IPS-18a (cell line): ENCODE data around the gene DENND5A.
"Not testable (repeated sequence)": the region's sequence is repeated elsewhere in the genome, so short reads cannot be mapped to it uniquely, and the experiment has no call there.

ENCODE experiments used
- H3K27ac ChIP-seq: one replicate; pipeline ENCODE4 v1.5.1; 2013; ENCODE audit warnings: low read length
- H3K27me3 ChIP-seq: one replicate; pipeline ENCODE4 v1.6.1; 2013; ENCODE audit warnings: mild to moderate bottlenecking, low read length; ENCODE audit not compliant: control insufficient read depth, insufficient read depth
- H3K36me3 ChIP-seq: one replicate; pipeline ENCODE4 v1.6.1; 2013; ENCODE audit warnings: low read depth, low read length; ENCODE audit not compliant: control insufficient read depth
- H3K4me1 ChIP-seq: one replicate; pipeline ENCODE4 v1.6.1; 2013; ENCODE audit warnings: low read depth, low read length; ENCODE audit not compliant: control insufficient read depth
- H3K4me3 ChIP-seq: one replicate; pipeline ENCODE4 v1.5.1; 2013; ENCODE audit warnings: low read length
- H3K9ac ChIP-seq: one replicate; pipeline ENCODE4 v1.6.1; 2013; ENCODE audit warnings: mild to moderate bottlenecking, low read length, moderate library complexity
- H3K9me3 ChIP-seq: one replicate; pipeline ENCODE4 v1.6.1; 2013; ENCODE audit warnings: low read depth, low read length; ENCODE audit not compliant: control insufficient read depth

The DENND5A gene

GRCh38 chr11:9207229-9207628 is 57.9 kb downstream of the DENND5A start:
- H3K4me1 ChIP-seq, result peaks cover 3% of the 10 kb centered on the region
- peaks cover 18% of the 10 kb centered on the region for H3K36me3 ChIP-seq
- no peak overlapping the region for H3K9ac ChIP-seq
- H3K27ac ChIP-seq, result no peak overlapping the region
- H3K4me3 ChIP-seq, result no peak overlapping the region
- no peaks in the 10 kb centered on the region for H3K9me3 ChIP-seq
- no peaks in the 10 kb centered on the region for H3K27me3 ChIP-seq

GRCh38 chr11:9206496-9206895 is 58.7 kb downstream of the DENND5A start:
- no peak overlapping the region for H3K4me3 ChIP-seq
- H3K9ac ChIP-seq, result no peak overlapping the region
- no peaks in the 10 kb centered on the region for H3K27me3 ChIP-seq
- peaks cover 3% of the 10 kb centered on the region for H3K4me1 ChIP-seq
- peaks cover 18% of the 10 kb centered on the region for H3K36me3 ChIP-seq
- H3K27ac ChIP-seq, result no peak overlapping the region
- H3K9me3 ChIP-seq, result no peaks in the 10 kb centered on the region

DNA sequence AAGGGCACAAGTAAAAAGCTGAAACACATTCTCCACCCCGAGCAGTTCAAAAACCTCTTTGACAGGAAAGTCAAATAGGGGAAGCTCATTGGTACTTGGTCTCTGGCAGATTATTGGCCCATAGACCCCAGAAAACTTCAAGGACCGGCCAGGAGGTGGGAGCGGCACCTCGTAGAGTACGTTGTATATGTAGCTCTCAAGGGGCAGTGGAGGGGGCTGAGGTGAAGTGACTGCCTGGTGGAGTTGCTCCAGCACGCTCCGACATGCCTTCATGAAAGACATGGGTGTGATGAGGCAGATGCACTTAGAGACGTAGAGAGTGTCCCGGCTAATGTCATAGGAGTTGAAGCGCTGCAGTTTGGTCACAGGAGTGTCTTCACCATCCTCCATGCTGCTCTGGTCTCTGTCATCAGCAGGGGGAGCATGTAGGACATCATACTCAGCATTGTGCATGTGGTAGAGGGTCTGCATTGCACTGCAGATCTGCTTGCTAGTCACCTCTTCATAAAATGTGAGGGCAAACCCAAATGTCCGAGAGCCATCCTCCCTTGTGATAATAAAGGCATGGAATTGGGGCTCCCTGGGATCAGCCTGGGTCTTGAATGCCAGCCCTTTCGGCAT is 61.3 kb downstream of the DENND5A start:
- Histone ChIP-seq H3K27me3 (no peaks in the 10 kb centered on the region), H3K36me3 (peaks cover 18% of the 10 kb centered on the region), H3K9ac (no peak overlapping the region)

GRCh38 chr11:9201372-9202162 is 63.6 kb downstream of the DENND5A start:
- H3K9me3 ChIP-seq, result no peaks in the 10 kb centered on the region
- H3K9ac ChIP-seq, result no peak overlapping the region
- H3K36me3 ChIP-seq, result peaks cover 18% of the 10 kb centered on the region
- no peaks in the 10 kb centered on the region for H3K4me1 ChIP-seq
- no peaks in the 10 kb centered on the region for H3K27me3 ChIP-seq
- no peak overlapping the region for H3K4me3 ChIP-seq
- H3K27ac ChIP-seq, result no peak overlapping the region

More for the DNA sequence above, 61.3 kb downstream of the DENND5A start:
- Histone ChIP-seq H3K27ac (no peak overlapping the region), H3K4me3 (no peak overlapping the region), H3K9me3 (no peaks in the 10 kb centered on the region), H3K4me1 (peaks cover 3% of the 10 kb centered on the region)

GRCh38 chr11:9200471-9200870 is 64.7 kb downstream of the DENND5A start:
- peaks cover 13% of the 10 kb centered on the region for H3K36me3 ChIP-seq
- H3K4me3 ChIP-seq, result no peak overlapping the region
- no peaks in the 10 kb centered on the region for H3K4me1 ChIP-seq
- no peaks in the 10 kb centered on the region for H3K9me3 ChIP-seq
- no peak overlapping the region for H3K27ac ChIP-seq
- no peak overlapping the region for H3K9ac ChIP-seq
- H3K27me3 ChIP-seq, result no peaks in the 10 kb centered on the region

DNA sequence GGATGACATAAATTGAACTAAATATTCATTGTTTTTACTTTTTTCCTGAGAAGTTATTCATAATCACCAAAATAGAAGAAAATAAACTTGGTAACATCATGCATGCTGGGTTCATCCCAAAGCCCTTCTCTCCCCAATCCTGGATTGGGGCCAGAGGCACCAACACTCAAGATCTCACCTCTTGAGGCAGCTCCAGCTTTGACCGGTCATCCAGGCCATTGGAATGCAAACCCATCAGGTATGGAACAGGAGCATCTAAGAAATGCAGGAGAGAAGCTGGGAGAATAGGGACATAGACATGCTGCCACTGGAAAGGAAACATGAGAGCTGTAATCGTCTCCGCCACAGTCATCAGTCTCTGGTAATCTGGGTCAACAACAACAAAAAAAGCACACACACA is 71.8 kb downstream of the DENND5A start:
- H3K27ac ChIP-seq, result no peak overlapping the region
- H3K27me3 ChIP-seq, result no peaks in the 10 kb centered on the region
- H3K36me3 ChIP-seq, result peaks cover 5% of the 10 kb centered on the region
- no peaks in the 10 kb centered on the region for H3K4me1 ChIP-seq
- H3K9ac ChIP-seq, result no peak overlapping the region
- H3K9me3 ChIP-seq, result peaks cover 12% of the 10 kb centered on the region
- H3K4me3 ChIP-seq, result no peak overlapping the region

- Histone ChIP-seq H3K27ac (no peak overlapping the region), H3K4me3 (no peak overlapping the region), H3K9me3 (peaks cover 12% of the 10 kb centered on the region), H3K9ac (no peak overlapping the region), H3K4me1 (no peaks in the 10 kb centered on the region), H3K36me3 (peaks cover 5% of the 10 kb centered on the region), H3K27me3 (no peaks in the 10 kb centered on the region)
Observed at GRCh38 chr11:9192561-9192960, 72.6 kb downstream of the DENND5A start.

DNA sequence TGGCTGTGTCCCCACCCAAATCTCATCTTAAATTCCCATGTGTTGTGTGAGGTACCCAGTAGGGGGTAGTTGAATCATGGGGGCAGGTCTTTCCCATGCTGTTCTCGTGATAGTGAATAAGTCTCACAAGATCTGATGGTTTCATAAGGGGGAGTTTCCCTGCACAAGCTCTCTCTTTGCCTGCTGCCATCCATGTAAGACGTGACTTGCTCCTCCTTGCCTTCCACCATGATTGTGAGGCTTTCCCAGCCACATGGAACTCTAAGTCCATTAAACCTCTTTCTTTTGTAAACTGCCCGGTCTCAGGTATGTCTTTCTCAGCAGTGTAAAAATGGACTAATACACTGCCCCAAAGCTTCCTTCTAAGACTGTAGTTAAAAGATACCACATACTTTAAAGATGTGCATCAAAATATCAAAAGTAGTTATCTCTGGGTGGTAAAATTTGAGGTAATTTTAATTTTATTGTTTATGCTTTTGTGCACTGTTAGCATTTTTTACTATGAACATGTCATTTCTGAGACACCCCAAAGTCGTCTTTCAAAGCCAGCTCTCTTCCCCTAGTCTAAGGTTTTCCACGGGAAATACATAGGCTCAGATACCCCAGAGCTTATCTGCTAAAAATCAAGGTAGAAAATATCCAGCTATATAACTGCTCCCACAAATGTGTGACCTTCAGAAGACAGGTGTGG is 74.7 kb downstream of the DENND5A start:
- not testable (repeated sequence) for H3K9ac ChIP-seq, H3K27ac ChIP-seq, H3K4me3 ChIP-seq, H3K27me3 ChIP-seq, H3K4me1 ChIP-seq
- Histone ChIP-seq H3K9me3 (peaks cover 12% of the 10 kb centered on the region), H3K36me3 (peaks cover 15% of the 10 kb centered on the region)

GRCh38 chr11:9188860-9189259 is 76.3 kb downstream of the DENND5A start:
- H3K27ac ChIP-seq, H3K4me1 ChIP-seq, H3K4me3 ChIP-seq, H3K9ac ChIP-seq, H3K27me3 ChIP-seq: not testable (repeated sequence)
- Histone ChIP-seq H3K36me3 (peaks cover 15% of the 10 kb centered on the region), H3K9me3 (peaks cover 12% of the 10 kb centered on the region)

GRCh38 chr11:9187616-9188015 is 77.5 kb downstream of the DENND5A start:
- H3K27ac ChIP-seq, result no peak overlapping the region
- H3K9ac ChIP-seq, result no peak overlapping the region
- peaks cover 15% of the 10 kb centered on the region for H3K36me3 ChIP-seq
- no peaks in the 10 kb centered on the region for H3K4me1 ChIP-seq
- no peak overlapping the region for H3K4me3 ChIP-seq
- no peaks in the 10 kb centered on the region for H3K27me3 ChIP-seq
- peaks cover 12% of the 10 kb centered on the region for H3K9me3 ChIP-seq

DNA sequence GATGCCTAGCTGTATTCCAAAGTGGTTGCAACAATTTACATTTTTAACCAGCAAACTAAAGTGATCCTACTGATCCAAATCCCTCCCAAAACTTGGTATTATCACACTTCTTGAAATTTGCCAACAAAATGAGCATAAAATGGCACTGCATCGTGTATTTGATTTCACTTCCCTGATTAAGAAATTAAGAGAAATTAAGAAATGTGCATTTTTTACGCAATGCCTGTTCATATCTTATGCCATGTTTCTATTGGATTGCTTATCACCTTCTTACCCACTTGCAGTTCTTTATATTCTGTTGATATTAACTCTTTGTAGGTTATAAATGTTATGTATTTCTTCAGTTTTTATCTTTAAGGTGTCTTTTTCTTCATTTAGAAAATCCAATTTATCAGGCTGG is 80.6 kb downstream of the DENND5A start:
- H3K4me1 ChIP-seq, result no peaks in the 10 kb centered on the region
- peaks cover under 1% of the 10 kb centered on the region for H3K9me3 ChIP-seq
- H3K4me3 ChIP-seq, result no peak overlapping the region
- H3K9ac ChIP-seq, result no peak overlapping the region
- H3K27ac ChIP-seq, result no peak overlapping the region
- H3K36me3 ChIP-seq, result peaks cover 33% of the 10 kb centered on the region
- H3K27me3 ChIP-seq, result no peaks in the 10 kb centered on the region
